Suprapubic skin (tissue), 4 donors: ENCODE measurements around the gene PRRT1. TPM values are rescaled to one million over a fixed set of nuclear protein-coding genes. Genes with fewer than 3 reads are reported as not detected.
"Not testable (repeated sequence)": the region's sequence is repeated elsewhere in the genome, so short reads cannot be mapped to it uniquely, and the experiment has no call there.

ENCODE experiments used
- DNase-seq, 2 donors: peaks; one replicate each; pipeline ENCODE4 v3.0.0-alpha.2; 2019; ENCODE audit warnings: low spot score in 2 of 2
- H3K27ac ChIP-seq: fragments of 200-600 bp; sonication (generic); one replicate; pipeline ENCODE4 v1.5.1; 2019
- H3K27me3 ChIP-seq: fragments of 200-600 bp; sonication (generic); one replicate; pipeline ENCODE4 v1.5.1; 2019
- H3K36me3 ChIP-seq: fragments of 200-600 bp; sonication (generic); one replicate; pipeline ENCODE4 v1.5.1; 2019
- H3K4me1 ChIP-seq: fragments of 200-600 bp; sonication (generic); one replicate; pipeline ENCODE4 v1.5.1; 2019
- H3K4me3 ChIP-seq: fragments of 200-600 bp; sonication (generic); one replicate; pipeline ENCODE4 v1.5.1; 2019; ENCODE audit warnings: mild to moderate bottlenecking
- H3K9me3 ChIP-seq: fragments of 200-600 bp; sonication (generic); one replicate; pipeline ENCODE4 v1.5.1; 2019
- CTCF ChIP-seq, 2 donors: fragments of 200-600 bp in 1 of 2; fragments of 450-650 bp in 1 of 2; sonication (generic) in 1 of 2; IDR thresholded peaks; one replicate each; pipeline ENCODE4 v1.5.1; 2016 to 2019; ENCODE audit warnings: antibody characterized with exemption in 2 of 2, mild to moderate bottlenecking in 1 of 2, moderate library complexity in 1 of 2
- EP300 ChIP-seq: sonication (generic); formaldehyde crosslinking; IDR thresholded peaks from one replicate; pipeline ENCODE4 v1.6.1; 2017; ENCODE audit warnings: antibody characterized with exemption
- POLR2A ChIP-seq, 2 donors: fragments of 450-650 bp; IDR thresholded peaks; one replicate each; pipeline ENCODE4 v1.6.1; 2017; ENCODE audit warnings: antibody characterized with exemption in 2 of 2, mild to moderate bottlenecking in 2 of 2, moderate library complexity in 2 of 2
- POLR2AphosphoS5 ChIP-seq, 3 donors: sonication (generic); formaldehyde crosslinking; IDR thresholded peaks; one replicate each; pipeline ENCODE4 v1.6.1; 2017; ENCODE audit warnings: antibody characterized with exemption in 3 of 3
- WGBS: methylation state at CpG from one replicate; pipeline ENCODE4 v1.1.5; 2018; 5-methylcytosine and 5-hydroxymethylcytosine counted together
- total RNA-seq, 4 donors: library from RNA; depleted of rRNA; stranded (reverse); fragments of >200 nt; gene quantifications; one replicate each; pipeline ENCODE4 v1.1.0, GENCODE V29; 2016

Gene PRRT1
- total RNA-seq, 4 donors from 2014 or later, result 0.42 to 2.1 (median 0.45) TPM

GRCh38 chr6:32148289-32149091 is 3.2 kb downstream of the PRRT1 start:
- WGBS, result 27% methylated on average over 39 of the region's 39 CpGs
- Histone ChIP-seq H3K27me3 (no peaks in the 10 kb centered on the region), H3K4me3 (peak overlapping the region; percentile 49), H3K4me1 (peaks cover 32% of the 10 kb centered on the region), H3K36me3 (no peaks in the 10 kb centered on the region), H3K27ac (no peak overlapping the region), H3K9me3 (no peaks in the 10 kb centered on the region)
- TF ChIP-seq CTCF (IDR thresholded peaks at IDR 0.05), result peak; percentile 3 to 23
- TF ChIP-seq POLR2AphosphoS5 (IDR thresholded peaks at IDR 0.05), result no peak
- no peak for TF ChIP-seq POLR2A (IDR thresholded peaks at IDR 0.05)
- TF ChIP-seq EP300, result no peak
- peak; percentile 86 to 88 for DNase-seq

GRCh38 chr6:32147401-32148132 is 4.2 kb downstream of the PRRT1 start:
- Histone ChIP-seq H3K9me3 (no peaks in the 10 kb centered on the region), H3K4me3 (peak overlapping the region; percentile 49), H3K27ac (no peak overlapping the region), H3K4me1 (peaks cover 23% of the 10 kb centered on the region), H3K27me3 (no peaks in the 10 kb centered on the region), H3K36me3 (no peaks in the 10 kb centered on the region)
- no peak for DNase-seq
- TF ChIP-seq POLR2AphosphoS5 (IDR thresholded peaks at IDR 0.05) (no peak), POLR2A (IDR thresholded peaks at IDR 0.05) (no peak), EP300 (no peak), CTCF (IDR thresholded peaks at IDR 0.05) (no peak)
- 81% methylated on average over 4 of the region's 4 CpGs for WGBS

- TF ChIP-seq EP300, result no peak
- no peak for TF ChIP-seq CTCF (IDR thresholded peaks at IDR 0.05)
- no peak for TF ChIP-seq POLR2A (IDR thresholded peaks at IDR 0.05)
- no peak for TF ChIP-seq POLR2AphosphoS5 (IDR thresholded peaks at IDR 0.05)
- Histone ChIP-seq H3K9me3 (no peaks in the 10 kb centered on the region), H3K27me3 (no peaks in the 10 kb centered on the region), H3K36me3 (no peaks in the 10 kb centered on the region), H3K27ac (no peak overlapping the region), H3K4me3 (no peak overlapping the region), H3K4me1 (peaks cover 14% of the 10 kb centered on the region)
- WGBS, result 53% methylated on average over 4 of the region's 4 CpGs
- DNase-seq, result no peak
Measured at GRCh38 chr6:32146687-32147086, 5.1 kb downstream of the PRRT1 start.

- H3K27ac ChIP-seq, result no peak overlapping the region
- TF ChIP-seq CTCF (IDR thresholded peaks at IDR 0.05) (no peak), POLR2AphosphoS5 (IDR thresholded peaks at IDR 0.05) (no peak), POLR2A (IDR thresholded peaks at IDR 0.05) (no peak), EP300 (no peak)
- peaks cover 11% of the 10 kb centered on the region for H3K4me1 ChIP-seq
- no peaks in the 10 kb centered on the region for H3K27me3 ChIP-seq
- H3K4me3 ChIP-seq, result no peak overlapping the region
- no peaks in the 10 kb centered on the region for H3K36me3 ChIP-seq
- WGBS, result 81% methylated on average over 1 of the region's 1 CpG
- no peak for DNase-seq
- H3K9me3 ChIP-seq, result no peaks in the 10 kb centered on the region
Measured at GRCh38 chr6:32146287-32146686, 5.5 kb downstream of the PRRT1 start.

- 80% methylated on average over 7 of the region's 7 CpGs for WGBS
- H3K27me3 ChIP-seq, H3K36me3 ChIP-seq, H3K9me3 ChIP-seq, H3K4me1 ChIP-seq, H3K4me3 ChIP-seq, DNase-seq, H3K27ac ChIP-seq: not testable (repeated sequence)
Measured at GRCh38 chr6:32144238-32144637, 7.5 kb downstream of the PRRT1 start.
